Activated T-helper 2 cell treated with anti-CD3 and anti-CD28 coated beads, Interferon-gamma antibody, Interleukin-2, Interleukin-4, amounts not matched to agents 10 μg/mL and 5 μg/mL and 100 μg/mL, durations not matched to agents 14 hours and 24 hours and 36 hours (primary cell): ENCODE results near the gene CSPG4. TPM values are rescaled to one million over a fixed set of nuclear protein-coding genes. Genes with fewer than 3 reads are reported as not detected.
"Not testable (repeated sequence)": the region's sequence is repeated elsewhere in the genome, so short reads cannot be mapped to it uniquely, and the experiment has no call there.

Source experiments
- DNase-seq: peaks from one replicate; pipeline ENCODE4 v3.0.0; 2021; ENCODE audit warnings: low spot score
- H3K27ac Mint-ChIP-seq: one replicate; pipeline ENCODE4 v1.8.0; 2021; ENCODE audit warnings: mixed read lengths
- H3K27me3 Mint-ChIP-seq: one replicate; pipeline ENCODE4 v1.8.0; 2021; ENCODE audit warnings: low read depth, mixed read lengths
- H3K36me3 Mint-ChIP-seq: one replicate; pipeline ENCODE4 v1.8.0; 2021; ENCODE audit warnings: low read depth, mixed read lengths
- H3K4me1 Mint-ChIP-seq: one replicate; pipeline ENCODE4 v1.8.0; 2021; ENCODE audit warnings: low read depth, mixed read lengths
- H3K4me3 Mint-ChIP-seq: one replicate; pipeline ENCODE4 v1.8.0; 2021; ENCODE audit warnings: low read depth, mild to moderate bottlenecking, moderate library complexity, mixed read lengths
- H3K9me3 Mint-ChIP-seq: one replicate; pipeline ENCODE4 v1.8.0; 2021; ENCODE audit warnings: mixed read lengths
- intact Hi-C: fragments of 100-400 bp; cut with micrococcal nuclease; formaldehyde crosslinking; loops from one replicate; pipeline ENCODE4 v1.15.1; 2023
- total RNA-seq: library from RNA; stranded (reverse); gene quantifications from 2 replicates; pipeline ENCODE4 v1.2.3, GENCODE V29; 2022

Gene CSPG4
- total RNA-seq, 1 donor from 2014 or later, result 0.02 TPM

- no peaks in the 10 kb centered on the region for H3K9me3 Mint-ChIP-seq
- H3K4me1 Mint-ChIP-seq, result peaks cover 11% of the 10 kb centered on the region
Measured at GRCh38 chr15:75750261-75751050, 37.8 kb upstream of the CSPG4 start.

GRCh38 chr15:75749820-75750219 lies 37.2 kb upstream of the CSPG4 start:
- H3K9me3 Mint-ChIP-seq, result no peaks in the 10 kb centered on the region
- no peak for DNase-seq
- H3K27ac Mint-ChIP-seq, result no peak overlapping the region
- peaks cover 31% of the 10 kb centered on the region for H3K27me3 Mint-ChIP-seq
- no peaks in the 10 kb centered on the region for H3K36me3 Mint-ChIP-seq
- peaks cover 11% of the 10 kb centered on the region for H3K4me1 Mint-ChIP-seq
- H3K4me3 Mint-ChIP-seq, result no peak overlapping the region
- intact Hi-C loops, result no loop called here

More at GRCh38 chr15:75750261-75751050, 37.8 kb upstream of the CSPG4 start:
- DNase-seq, result no peak
- H3K4me3 Mint-ChIP-seq, result no peak overlapping the region
- intact Hi-C loops, result no loop called here
- H3K27me3 Mint-ChIP-seq, result peaks cover 28% of the 10 kb centered on the region
- no peak overlapping the region for H3K27ac Mint-ChIP-seq
- no peaks in the 10 kb centered on the region for H3K36me3 Mint-ChIP-seq

- DNase-seq, H3K36me3 Mint-ChIP-seq, H3K9me3 Mint-ChIP-seq, H3K27ac Mint-ChIP-seq, intact Hi-C loops, H3K4me3 Mint-ChIP-seq: not testable (repeated sequence)
- H3K4me1 Mint-ChIP-seq, result peaks cover 11% of the 10 kb centered on the region
- peaks cover 30% of the 10 kb centered on the region for H3K27me3 Mint-ChIP-seq
Measured at GRCh38 chr15:75748882-75749281, 36.2 kb upstream of the CSPG4 start.

GRCh38 chr15:75747121-75747520 lies 34.5 kb upstream of the CSPG4 start:
- H3K9me3 Mint-ChIP-seq, H3K36me3 Mint-ChIP-seq, DNase-seq, H3K4me3 Mint-ChIP-seq, intact Hi-C loops, H3K27ac Mint-ChIP-seq: not testable (repeated sequence)
- Mint-ChIP-seq H3K27me3 (peaks cover 36% of the 10 kb centered on the region), H3K4me1 (peaks cover 11% of the 10 kb centered on the region)

- Mint-ChIP-seq H3K4me3 (no peak overlapping the region), H3K36me3 (no peaks in the 10 kb centered on the region), H3K4me1 (peaks cover 11% of the 10 kb centered on the region), H3K9me3 (no peaks in the 10 kb centered on the region), H3K27ac (no peak overlapping the region), H3K27me3 (peaks cover 38% of the 10 kb centered on the region)
- intact Hi-C loops, result no loop called here
- no peak for DNase-seq
Measured at GRCh38 chr15:75745305-75745704, 32.7 kb upstream of the CSPG4 start.

- DNase-seq, H3K4me3 Mint-ChIP-seq, H3K4me1 Mint-ChIP-seq, H3K9me3 Mint-ChIP-seq, H3K36me3 Mint-ChIP-seq, intact Hi-C loops, H3K27ac Mint-ChIP-seq: not testable (repeated sequence)
- H3K27me3 Mint-ChIP-seq, result peaks cover 46% of the 10 kb centered on the region
Measured at GRCh38 chr15:75742346-75742745, 29.7 kb upstream of the CSPG4 start.

GRCh38 chr15:75739791-75740190 lies 27.1 kb upstream of the CSPG4 start:
- H3K4me3 Mint-ChIP-seq, result peak overlapping the region; percentile 71
- no peak for DNase-seq
- H3K27me3 Mint-ChIP-seq, result peaks cover 32% of the 10 kb centered on the region
- peaks cover 7% of the 10 kb centered on the region for H3K4me1 Mint-ChIP-seq
- H3K9me3 Mint-ChIP-seq, result no peaks in the 10 kb centered on the region
- H3K27ac Mint-ChIP-seq, result no peak overlapping the region
- H3K36me3 Mint-ChIP-seq, result no peaks in the 10 kb centered on the region
- intact Hi-C loops, result loop anchor here (5.0 to 10.0 kb wide), 3 partner anchors 185 to 867 kb away; partner anchors contain the start of genes SCAMP2 and SIN3A

GRCh38 chr15:75738647-75739325 lies 26.1 kb upstream of the CSPG4 start:
- Mint-ChIP-seq H3K4me1 (peaks cover 7% of the 10 kb centered on the region), H3K36me3 (no peaks in the 10 kb centered on the region), H3K27ac (peak overlapping the region; percentile 23), H3K27me3 (peaks cover 32% of the 10 kb centered on the region), H3K4me3 (peak overlapping the region; percentile 86), H3K9me3 (no peaks in the 10 kb centered on the region)
- intact Hi-C loops, result loop anchor here (5.0 to 10.0 kb wide), 3 partner anchors 186 to 866 kb away; partner anchors contain the start of genes SCAMP2 and SIN3A
- DNase-seq, result peak; percentile 88

- DNase-seq, result no peak
- no peak overlapping the region for H3K27ac Mint-ChIP-seq
- peak overlapping the region; percentile 86 for H3K4me3 Mint-ChIP-seq
- H3K9me3 Mint-ChIP-seq, result no peaks in the 10 kb centered on the region
- no peaks in the 10 kb centered on the region for H3K36me3 Mint-ChIP-seq
- intact Hi-C loops, result loop anchor here (5.0 to 10.0 kb wide), 3 partner anchors 187 to 866 kb away; partner anchors contain the start of genes SCAMP2 and SIN3A
- peaks cover 7% of the 10 kb centered on the region for H3K4me1 Mint-ChIP-seq
- H3K27me3 Mint-ChIP-seq, result peaks cover 27% of the 10 kb centered on the region
Measured at GRCh38 chr15:75738014-75738646, 25.5 kb upstream of the CSPG4 start.

GRCh38 chr15:75737116-75738013 lies 24.7 kb upstream of the CSPG4 start:
- H3K27ac Mint-ChIP-seq, result not testable (repeated sequence)
- H3K4me3 Mint-ChIP-seq, result peak overlapping the region; percentile 86

GRCh38 chr15:75736256-75736655 lies 23.6 kb upstream of the CSPG4 start:
- Mint-ChIP-seq H3K27me3 (peaks cover 24% of the 10 kb centered on the region), H3K36me3 (no peaks in the 10 kb centered on the region), H3K27ac (no peak overlapping the region), H3K4me1 (peaks cover 9% of the 10 kb centered on the region), H3K9me3 (no peaks in the 10 kb centered on the region), H3K4me3 (no peak overlapping the region)
- intact Hi-C loops, result loop anchor here (5.0 to 10.0 kb wide), 3 partner anchors 189 to 864 kb away; partner anchors contain the start of genes SCAMP2 and SIN3A
- DNase-seq, result no peak

More at GRCh38 chr15:75737116-75738013, 24.7 kb upstream of the CSPG4 start:
- H3K9me3 Mint-ChIP-seq, DNase-seq, H3K36me3 Mint-ChIP-seq, H3K4me1 Mint-ChIP-seq: not testable (repeated sequence)
- intact Hi-C loops, result loop anchor here (5.0 to 10.0 kb wide), 3 partner anchors 187 to 865 kb away; partner anchors contain the start of genes SCAMP2 and SIN3A
- H3K27me3 Mint-ChIP-seq, result peaks cover 26% of the 10 kb centered on the region
